Measurements from ENCODE around the gene SPIRE1.
"Not testable (repeated sequence)": the region's sequence is repeated elsewhere in the genome, so short reads cannot be mapped to it uniquely, and the experiment has no call there.

SPIRE1 gene

DNA sequence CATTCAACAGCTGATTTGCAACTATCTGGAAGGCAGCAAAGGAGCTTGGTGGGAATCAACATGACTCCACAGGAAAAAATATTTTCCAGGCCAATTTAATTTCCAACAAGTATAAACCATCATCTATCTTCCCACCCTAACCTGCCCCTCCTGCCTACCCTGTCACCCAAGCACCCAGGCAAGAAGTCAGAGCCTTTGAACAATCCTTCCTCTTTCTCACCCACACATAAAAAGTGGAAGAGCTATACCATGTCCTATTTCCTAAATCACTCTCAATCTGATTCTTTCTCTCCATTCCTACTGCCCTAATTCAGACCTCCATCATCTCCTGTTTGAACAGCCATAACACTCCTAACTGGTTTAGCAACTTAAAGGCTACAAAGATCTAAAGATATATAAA lies 12.7 kb downstream of the SPIRE1 start:
- no peak for DNase-seq

GRCh38 chr18:12643756-12644155 lies 14.2 kb downstream of the SPIRE1 start:
- not testable (repeated sequence) for DNase-seq

GRCh38 chr18:12640881-12641200 lies 17.1 kb downstream of the SPIRE1 start:
- no peak for DNase-seq

DNA sequence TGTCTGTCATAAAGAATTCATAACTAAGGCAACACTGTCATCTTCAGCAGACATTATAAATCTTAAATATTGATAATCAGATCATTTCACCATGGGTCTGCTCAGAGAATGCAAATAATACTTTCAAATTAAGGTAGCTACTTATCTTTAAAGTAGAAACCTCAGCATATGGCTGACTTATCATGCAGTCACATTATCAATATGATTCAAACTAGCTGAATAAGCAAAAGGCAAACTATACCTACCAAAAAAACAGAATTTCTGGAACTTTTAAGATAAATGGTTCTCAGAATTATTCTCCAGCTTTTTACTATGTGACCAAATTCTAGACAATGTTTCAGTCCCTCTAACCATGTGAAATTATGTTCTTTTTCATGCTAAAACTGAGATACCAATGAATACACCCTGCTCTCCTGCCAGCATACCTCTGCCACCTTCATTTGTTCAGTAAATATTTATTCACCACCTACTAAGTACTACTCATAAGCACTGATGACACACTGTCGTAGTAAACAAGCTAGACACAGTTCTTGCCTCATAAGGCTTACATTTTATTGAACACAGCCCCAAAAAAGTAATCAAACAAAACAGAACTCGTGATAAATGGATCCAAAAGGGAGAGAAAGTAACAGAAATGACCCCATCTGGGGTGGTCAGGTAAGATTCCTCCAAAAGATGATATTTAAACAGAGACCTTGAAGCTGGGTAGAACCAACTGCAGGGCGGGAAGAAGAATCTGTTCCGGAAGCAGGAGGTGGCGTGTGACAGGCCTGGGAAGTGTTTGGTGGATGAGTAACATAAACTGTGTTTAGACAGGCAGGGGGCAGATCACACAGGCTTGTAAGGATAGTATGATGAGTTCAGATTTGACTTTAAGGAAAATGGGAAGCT lies 17.7 kb downstream of the SPIRE1 start:
- DNase-seq: no peak

GRCh38 chr18:12638644-12639124 lies 19.2 kb downstream of the SPIRE1 start:
- no peak for DNase-seq

DNA sequence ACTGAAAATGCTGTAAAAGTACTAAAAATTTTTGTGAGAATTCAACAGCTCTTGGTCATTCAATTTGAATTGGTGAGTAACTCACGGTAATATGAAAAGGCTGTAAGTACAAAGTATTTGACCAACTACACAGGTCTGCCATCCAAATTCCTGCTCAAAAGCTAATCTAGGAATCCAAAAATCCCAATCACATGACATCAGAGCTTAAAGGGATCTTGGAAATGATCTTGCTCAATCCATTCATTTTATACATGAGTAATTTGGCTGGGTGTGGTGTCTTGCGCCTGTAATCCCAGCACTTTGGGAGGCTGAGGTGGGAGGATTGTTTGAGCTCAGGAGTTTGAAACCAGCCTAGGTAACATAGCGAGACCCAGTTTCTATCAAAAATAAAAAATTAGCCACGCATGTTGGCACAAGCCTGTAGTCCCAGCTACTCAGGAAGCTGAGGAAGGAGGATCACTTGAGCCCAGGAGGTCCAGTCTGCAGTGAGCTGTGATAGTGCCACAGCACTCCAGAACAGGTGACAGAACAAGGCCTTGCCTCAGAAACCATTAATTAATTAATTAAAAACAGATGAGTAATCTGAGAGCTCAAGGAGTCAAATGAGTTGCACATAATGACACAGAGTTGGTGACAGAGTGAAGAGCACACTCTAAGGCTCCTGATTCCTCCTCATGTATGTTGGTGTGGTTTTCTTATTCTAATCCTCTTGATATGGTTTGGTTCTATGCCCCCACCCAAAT lies 19.8 kb downstream of the SPIRE1 start:
- no peak for DNase-seq

DNA sequence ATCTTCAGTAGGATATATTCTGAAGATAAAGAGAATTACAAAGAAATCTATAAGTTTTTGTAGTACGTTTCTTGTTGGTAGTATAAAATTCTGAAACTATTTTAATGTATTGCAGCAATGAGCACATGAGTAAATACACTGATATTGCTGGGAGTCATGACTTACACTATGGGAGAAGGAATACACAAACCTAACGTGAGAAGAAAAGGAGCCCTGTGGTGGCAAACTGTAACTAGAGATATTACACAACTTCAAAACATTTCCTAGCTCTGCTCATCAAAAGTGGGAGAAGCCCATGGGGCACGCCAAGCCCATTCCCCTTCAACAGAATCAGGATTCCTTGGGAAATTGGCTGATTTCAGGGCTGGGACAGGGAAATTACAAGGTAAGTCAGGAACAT lies 20.5 kb downstream of the SPIRE1 start:
- DNase-seq: no peak

DNA sequence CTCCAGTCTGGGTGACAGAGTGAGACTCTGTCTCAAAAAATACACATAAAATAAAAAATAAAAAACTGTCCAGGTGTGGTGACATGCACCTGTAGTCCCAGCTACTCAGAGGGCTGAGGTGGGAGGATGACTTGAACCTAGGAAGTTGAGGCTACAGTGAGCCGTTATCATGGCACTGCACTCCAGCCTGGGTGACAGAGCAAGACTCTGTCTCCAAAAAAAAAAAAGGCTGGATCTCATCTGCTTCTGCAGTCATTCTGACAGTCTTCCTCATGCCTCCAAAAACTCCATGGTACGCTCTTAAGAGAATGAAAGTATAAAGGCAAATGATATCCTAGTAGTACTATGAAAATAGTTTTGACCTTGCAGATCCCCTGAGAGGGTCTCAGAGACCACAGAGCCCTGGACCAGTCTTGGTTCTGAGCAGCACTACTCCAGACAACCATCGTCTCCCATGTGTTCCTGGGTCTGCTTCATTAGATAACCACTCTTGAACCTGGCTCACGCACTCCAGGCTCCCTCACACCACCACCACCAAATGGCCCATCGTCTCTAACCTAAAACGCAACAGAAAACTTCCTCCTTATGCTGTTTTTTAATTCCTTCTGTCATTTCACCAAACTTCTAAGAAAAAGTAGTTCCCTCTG lies 26.0 kb downstream of the SPIRE1 start:
- DNase-seq: no peak

- no peak for DNase-seq
Measured at GRCh38 chr18:12630136-12630535, 27.8 kb downstream of the SPIRE1 start.

- DNase-seq: no peak
Measured at GRCh38 chr18:12628706-12629702, 28.9 kb downstream of the SPIRE1 start.

DNA sequence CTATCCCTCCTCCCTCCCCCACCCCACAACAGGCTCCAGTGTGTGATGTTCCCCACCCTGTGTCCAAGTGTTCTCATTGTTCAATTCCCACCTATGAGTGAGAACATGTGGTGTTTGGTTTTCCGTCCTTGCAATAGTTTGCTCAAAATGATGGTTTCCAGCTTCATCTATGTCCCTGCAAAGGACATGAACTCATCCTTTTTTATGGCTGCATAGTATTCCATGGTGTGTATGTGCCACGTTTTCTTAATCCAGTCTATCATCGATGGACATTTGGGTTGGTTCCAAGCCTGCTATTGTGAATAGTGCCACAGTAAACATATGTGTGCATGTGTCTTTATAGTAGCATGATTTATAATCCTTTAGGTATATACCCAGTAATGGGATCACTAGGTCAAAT lies 30.7 kb downstream of the SPIRE1 start:
- DNase-seq: not testable (repeated sequence)

GRCh38 chr18:12625241-12625640 lies 32.7 kb downstream of the SPIRE1 start:
- no peak for DNase-seq

DNA sequence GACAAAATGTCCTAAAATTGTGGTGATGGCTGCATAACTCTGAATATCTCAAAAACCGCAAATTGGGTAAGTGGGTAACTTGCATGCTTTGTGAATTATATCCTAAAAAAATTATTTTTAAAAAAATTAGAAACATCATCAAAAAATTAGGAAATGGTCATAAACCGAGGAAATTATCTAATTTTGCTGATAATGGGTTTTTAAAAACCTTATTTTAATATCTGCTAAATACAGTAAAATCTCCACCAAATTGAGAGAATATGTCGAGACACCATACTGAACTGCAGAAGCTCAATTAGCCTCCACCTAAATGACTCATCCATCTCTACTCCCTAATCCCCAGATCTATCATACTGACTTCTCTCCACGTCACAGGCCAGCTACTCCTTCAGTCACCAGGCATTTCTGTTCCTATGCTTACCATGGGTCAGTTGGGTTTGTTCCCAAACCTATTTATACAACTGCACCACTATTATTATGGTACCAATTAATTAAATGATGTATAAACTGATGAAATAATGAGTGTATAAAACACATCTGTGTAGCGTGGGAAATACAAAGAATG lies 36.1 kb downstream of the SPIRE1 start:
- no peak for DNase-seq

- DNase-seq: no peak
Measured at GRCh38 chr18:12615748-12616147, 42.2 kb downstream of the SPIRE1 start.

DNA sequence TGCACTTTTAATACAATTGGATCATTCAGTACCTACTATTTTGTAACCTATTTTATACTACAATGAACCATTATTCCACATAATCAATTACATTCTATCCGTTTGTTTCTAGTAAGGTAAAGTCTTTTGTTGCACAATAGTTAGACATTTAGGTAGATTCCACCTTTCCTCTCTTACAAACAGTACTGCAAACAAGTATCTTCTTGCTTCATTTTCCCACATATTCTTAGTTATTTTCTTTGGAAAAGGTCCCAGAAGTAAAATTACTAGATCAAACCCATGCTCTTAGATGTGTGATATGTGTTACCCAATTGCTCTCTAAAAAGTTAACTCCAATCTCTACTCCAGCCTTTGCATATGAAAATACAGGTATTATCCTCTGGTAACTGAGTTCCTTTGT lies 49.6 kb downstream of the SPIRE1 start:
- DNase-seq: no peak

DNA sequence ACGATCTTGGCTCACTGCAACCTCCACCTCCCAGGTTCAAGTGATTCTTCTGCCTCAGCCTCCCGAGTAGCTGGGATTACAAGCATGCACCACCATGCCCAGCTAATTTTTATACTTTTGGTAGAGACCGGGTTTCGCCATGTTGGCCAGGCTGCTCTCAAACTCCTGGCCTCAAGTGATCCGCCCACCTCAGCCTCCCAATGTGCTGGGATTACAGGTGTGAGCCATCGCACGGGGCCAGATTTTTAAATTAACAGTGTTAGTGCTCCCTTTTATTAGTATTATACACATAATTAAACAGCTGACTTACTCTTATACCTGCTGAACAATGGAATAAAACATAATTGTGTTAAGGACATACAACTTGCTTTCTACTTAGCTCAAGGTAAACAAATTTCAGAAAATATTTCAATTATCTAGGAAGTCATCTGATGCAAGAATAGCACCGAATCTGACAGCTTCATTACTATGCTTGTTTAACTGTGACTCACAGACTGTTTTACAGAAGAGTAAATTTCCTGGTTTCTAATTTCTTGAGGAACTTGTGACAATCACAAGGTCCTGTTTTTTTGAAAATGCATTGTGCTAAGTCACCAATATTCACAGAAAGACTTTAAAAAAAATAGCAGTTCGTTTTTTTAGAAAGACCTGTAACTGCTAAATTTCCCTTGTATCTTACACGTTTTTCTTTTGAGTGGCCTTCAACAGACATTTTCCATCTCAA lies 51.2 kb downstream of the SPIRE1 start:
- no peak for DNase-seq

DNA sequence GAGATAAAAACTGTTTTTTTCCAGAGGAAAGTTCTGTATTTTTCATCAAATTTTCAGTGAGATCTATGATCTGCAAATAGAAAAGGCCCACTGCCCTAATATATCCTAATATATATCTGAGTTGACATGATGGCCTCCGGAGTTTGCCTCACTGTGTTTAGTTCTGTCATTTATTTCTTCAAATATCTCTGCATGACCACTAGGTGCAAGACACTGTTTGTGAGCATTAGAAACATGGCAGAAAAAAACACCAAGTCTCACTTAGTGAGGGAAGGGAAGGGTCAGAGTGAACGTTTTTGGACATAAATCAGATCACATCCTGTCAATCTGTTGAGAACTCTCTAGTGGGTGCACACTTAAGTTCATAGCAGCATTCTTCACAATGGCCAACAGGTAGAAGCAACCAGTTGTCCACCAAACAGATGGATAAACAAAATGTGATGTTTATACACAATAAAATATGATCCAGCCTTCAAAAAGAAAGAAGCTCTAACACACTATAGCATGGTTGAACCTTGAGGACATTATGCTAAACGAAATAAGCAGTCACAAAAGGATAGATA lies 53.4 kb downstream of the SPIRE1 start:
- no peak for DNase-seq

GRCh38 chr18:12599966-12600365 lies 57.9 kb downstream of the SPIRE1 start:
- DNase-seq: no peak

DNA sequence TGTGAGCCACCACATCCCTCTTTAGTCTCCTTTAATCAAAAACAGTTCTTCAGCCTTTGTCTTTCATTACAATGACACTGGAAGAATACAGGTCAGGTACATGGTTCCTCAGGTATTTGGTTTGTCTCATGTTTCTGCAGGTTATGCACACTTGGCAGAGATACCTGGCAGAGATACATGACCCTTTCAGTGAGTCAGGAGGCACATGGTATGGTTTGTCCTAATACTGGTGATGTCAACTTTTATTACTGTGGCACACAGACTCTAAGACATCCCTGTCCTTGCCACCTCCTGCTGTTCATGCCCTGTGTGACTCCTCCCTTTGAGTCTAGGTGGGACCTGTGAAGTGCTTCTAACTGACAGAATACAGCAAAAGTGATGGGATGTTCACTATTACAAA lies 58.4 kb downstream of the SPIRE1 start:
- no peak for DNase-seq

GRCh38 chr18:12598181-12598930 lies 59.6 kb downstream of the SPIRE1 start:
- DNase-seq: no peak
